ENCODE data around the gene CCND2.
A peak's percentile ranks its signal among the peaks of the same experiment; 100 is the strongest.

The CCND2 gene

DNA sequence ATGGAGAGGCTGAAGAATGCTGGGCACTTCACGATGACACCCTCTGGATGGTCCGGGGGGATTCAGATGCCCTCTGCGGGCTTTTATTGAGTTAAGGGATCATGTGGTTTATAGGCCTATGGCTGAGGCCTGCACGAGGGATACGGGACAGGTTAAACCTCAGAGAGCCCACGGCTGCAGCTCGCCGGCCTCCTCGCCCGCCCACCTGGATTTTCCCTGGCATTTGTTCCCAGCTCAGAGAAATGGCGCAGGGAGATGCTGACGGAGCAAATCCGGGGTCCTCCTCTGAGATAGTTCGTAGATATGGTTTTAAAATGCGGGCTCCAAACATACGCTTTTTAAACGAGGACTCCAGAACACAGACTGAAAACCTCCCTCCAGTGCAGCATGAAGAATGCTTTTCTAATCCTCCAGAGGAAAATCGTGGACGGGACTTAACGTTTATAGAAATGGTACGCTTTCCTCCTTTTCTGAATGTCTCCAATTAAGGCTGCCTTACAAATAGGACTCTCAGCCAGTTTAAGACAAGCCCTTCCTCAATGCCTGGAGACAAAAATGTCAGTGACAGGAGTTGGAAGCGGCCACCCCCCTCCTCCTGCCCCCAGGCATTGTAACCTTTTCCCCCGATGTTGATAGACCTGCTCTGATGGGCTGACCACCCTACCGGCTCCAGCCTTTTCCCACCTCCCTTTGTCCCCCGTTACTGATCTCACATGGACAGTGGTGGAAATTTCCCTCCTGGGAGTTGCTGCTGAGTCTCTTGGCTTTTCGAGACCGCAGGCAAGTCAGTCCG lies 16.6 kb downstream of the CCND2 start:
- 91 to 92% methylated on average over 28 of the region's 28 CpGs for WGBS, 2 experiments
- Histone ChIP-seq H3K27ac (ENCODE audit: insufficient read depth, low read depth, low read length, poor library complexity, severe bottlenecking) (no peak overlapping the region), H3K9me3 (ENCODE audit: control insufficient read depth, low read length) (no peaks in the 10 kb centered on the region), H3K4me3 (ENCODE audit: insufficient read depth, low read depth, low read length) (no peak overlapping the region), H3K36me3 (ENCODE audit: control insufficient read depth, insufficient read depth, low read length) (peaks cover 51% of the 10 kb centered on the region), H3K4me1 (ENCODE audit: control insufficient read depth, insufficient read depth, low read length) (peaks cover 29% of the 10 kb centered on the region), H3K27me3 (ENCODE audit: control insufficient read depth, insufficient read depth, low read length, poor library complexity, severe bottlenecking) (no peaks in the 10 kb centered on the region)

- H3K27ac ChIP-seq (ENCODE audit: insufficient read depth, low read depth, low read length, poor library complexity, severe bottlenecking): no peak overlapping the region
- WGBS, 2 experiments: 93 to 95% methylated on average over 16 of the region's 16 CpGs
- H3K4me3 ChIP-seq (ENCODE audit: insufficient read depth, low read depth, low read length): no peak overlapping the region
- H3K9me3 ChIP-seq (ENCODE audit: control insufficient read depth, low read length): no peaks in the 10 kb centered on the region
- H3K4me1 ChIP-seq (ENCODE audit: control insufficient read depth, insufficient read depth, low read length): peaks cover 29% of the 10 kb centered on the region
- peaks cover 38% of the 10 kb centered on the region for H3K36me3 ChIP-seq (ENCODE audit: control insufficient read depth, insufficient read depth, low read length)
- no peaks in the 10 kb centered on the region for H3K27me3 ChIP-seq (ENCODE audit: control insufficient read depth, insufficient read depth, low read length, poor library complexity, severe bottlenecking)
Measured at GRCh38 chr12:4292341-4293073, 18.9 kb downstream of the CCND2 start.

- Histone ChIP-seq H3K4me1 (ENCODE audit: control insufficient read depth, insufficient read depth, low read length) (peaks cover 25% of the 10 kb centered on the region), H3K27ac (ENCODE audit: insufficient read depth, low read depth, low read length, poor library complexity, severe bottlenecking) (peak overlapping the region; percentile 76), H3K36me3 (ENCODE audit: control insufficient read depth, insufficient read depth, low read length) (peaks cover 37% of the 10 kb centered on the region), H3K27me3 (ENCODE audit: control insufficient read depth, insufficient read depth, low read length, poor library complexity, severe bottlenecking) (no peaks in the 10 kb centered on the region), H3K4me3 (ENCODE audit: insufficient read depth, low read depth, low read length) (no peak overlapping the region), H3K9me3 (ENCODE audit: control insufficient read depth, low read length) (no peaks in the 10 kb centered on the region)
- WGBS, 2 experiments: 91 to 94% methylated on average over 14 of the region's 14 CpGs
Measured at GRCh38 chr12:4293299-4293965, 19.9 kb downstream of the CCND2 start.

GRCh38 chr12:4293966-4294505 lies 20.5 kb downstream of the CCND2 start:
- Histone ChIP-seq H3K27ac (ENCODE audit: insufficient read depth, low read depth, low read length, poor library complexity, severe bottlenecking) (peak overlapping the region; percentile 76), H3K9me3 (ENCODE audit: control insufficient read depth, low read length) (no peaks in the 10 kb centered on the region), H3K36me3 (ENCODE audit: control insufficient read depth, insufficient read depth, low read length) (peaks cover 34% of the 10 kb centered on the region), H3K27me3 (ENCODE audit: control insufficient read depth, insufficient read depth, low read length, poor library complexity, severe bottlenecking) (no peaks in the 10 kb centered on the region), H3K4me3 (ENCODE audit: insufficient read depth, low read depth, low read length) (no peak overlapping the region), H3K4me1 (ENCODE audit: control insufficient read depth, insufficient read depth, low read length) (peaks cover 25% of the 10 kb centered on the region)
- WGBS, 2 experiments: 55 to 56% methylated on average over 16 of the region's 16 CpGs

- Histone ChIP-seq H3K9me3 (ENCODE audit: control insufficient read depth, low read length) (no peaks in the 10 kb centered on the region), H3K27ac (ENCODE audit: insufficient read depth, low read depth, low read length, poor library complexity, severe bottlenecking) (no peak overlapping the region), H3K4me3 (ENCODE audit: insufficient read depth, low read depth, low read length) (no peak overlapping the region), H3K27me3 (ENCODE audit: control insufficient read depth, insufficient read depth, low read length, poor library complexity, severe bottlenecking) (no peaks in the 10 kb centered on the region), H3K36me3 (ENCODE audit: control insufficient read depth, insufficient read depth, low read length) (peaks cover 27% of the 10 kb centered on the region), H3K4me1 (ENCODE audit: control insufficient read depth, insufficient read depth, low read length) (peaks cover 19% of the 10 kb centered on the region)
- 94 to 97% methylated on average over 6 of the region's 6 CpGs for WGBS, 2 experiments
Measured at GRCh38 chr12:4296751-4297150, 23.2 kb downstream of the CCND2 start.

DNA sequence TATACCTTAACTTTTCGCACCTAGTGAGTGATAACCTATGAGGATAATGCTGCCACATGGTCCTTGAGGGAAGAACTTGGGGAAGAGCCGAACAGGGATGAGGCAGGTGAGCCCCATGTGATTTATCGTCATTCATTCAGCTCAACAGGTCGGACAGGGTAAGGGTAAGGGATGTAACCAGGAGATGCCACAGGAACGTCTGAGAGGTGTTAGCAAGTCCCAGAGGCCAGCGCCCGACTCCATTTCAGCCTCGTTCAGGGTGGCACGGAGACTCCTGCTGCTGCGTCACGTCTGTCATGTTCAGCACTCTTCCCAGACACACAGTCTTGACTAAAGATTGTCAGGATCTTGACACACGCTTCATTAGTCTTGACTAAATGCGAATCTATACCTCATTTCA lies 24.1 kb downstream of the CCND2 start:
- WGBS, 2 experiments: 92 to 93% methylated on average over 13 of the region's 13 CpGs
- Histone ChIP-seq H3K9me3 (ENCODE audit: control insufficient read depth, low read length) (no peaks in the 10 kb centered on the region), H3K36me3 (ENCODE audit: control insufficient read depth, insufficient read depth, low read length) (peaks cover 33% of the 10 kb centered on the region), H3K27ac (ENCODE audit: insufficient read depth, low read depth, low read length, poor library complexity, severe bottlenecking) (no peak overlapping the region), H3K27me3 (ENCODE audit: control insufficient read depth, insufficient read depth, low read length, poor library complexity, severe bottlenecking) (no peaks in the 10 kb centered on the region), H3K4me3 (ENCODE audit: insufficient read depth, low read depth, low read length) (no peak overlapping the region), H3K4me1 (ENCODE audit: control insufficient read depth, insufficient read depth, low read length) (peaks cover 14% of the 10 kb centered on the region)

DNA sequence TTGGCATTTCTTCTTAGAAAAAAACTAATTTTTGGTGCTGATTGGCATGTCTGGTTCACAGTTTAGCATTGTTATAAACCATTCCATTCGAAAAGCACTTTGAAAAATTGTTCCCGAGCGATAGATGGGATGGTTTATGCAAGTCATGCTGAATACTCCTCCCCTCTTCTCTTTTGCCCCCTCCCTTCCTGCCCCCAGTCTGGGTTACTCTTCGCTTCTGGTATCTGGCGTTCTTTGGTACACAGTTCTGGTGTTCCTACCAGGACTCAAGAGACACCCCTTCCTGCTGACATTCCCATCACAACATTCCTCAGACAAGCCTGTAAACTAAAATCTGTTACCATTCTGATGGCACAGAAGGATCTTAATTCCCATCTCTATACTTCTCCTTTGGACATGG lies 27.3 kb downstream of the CCND2 start:
- H3K27ac ChIP-seq (ENCODE audit: insufficient read depth, low read depth, low read length, poor library complexity, severe bottlenecking): no peak overlapping the region
- no peaks in the 10 kb centered on the region for H3K9me3 ChIP-seq (ENCODE audit: control insufficient read depth, low read length)
- H3K36me3 ChIP-seq (ENCODE audit: control insufficient read depth, insufficient read depth, low read length): peaks cover 34% of the 10 kb centered on the region
- H3K4me1 ChIP-seq (ENCODE audit: control insufficient read depth, insufficient read depth, low read length): no peaks in the 10 kb centered on the region
- H3K4me3 ChIP-seq (ENCODE audit: insufficient read depth, low read depth, low read length): no peak overlapping the region
- WGBS, 2 experiments: 90 to 93% methylated on average over 5 of the region's 5 CpGs
- no peaks in the 10 kb centered on the region for H3K27me3 ChIP-seq (ENCODE audit: control insufficient read depth, insufficient read depth, low read length, poor library complexity, severe bottlenecking)

GRCh38 chr12:4301932-4302501 lies 28.5 kb downstream of the CCND2 start:
- Histone ChIP-seq H3K36me3 (ENCODE audit: control insufficient read depth, insufficient read depth, low read length) (peaks cover 31% of the 10 kb centered on the region), H3K4me3 (ENCODE audit: insufficient read depth, low read depth, low read length) (no peak overlapping the region), H3K27me3 (ENCODE audit: control insufficient read depth, insufficient read depth, low read length, poor library complexity, severe bottlenecking) (no peaks in the 10 kb centered on the region), H3K4me1 (ENCODE audit: control insufficient read depth, insufficient read depth, low read length) (peaks cover 7% of the 10 kb centered on the region), H3K9me3 (ENCODE audit: control insufficient read depth, low read length) (no peaks in the 10 kb centered on the region), H3K27ac (ENCODE audit: insufficient read depth, low read depth, low read length, poor library complexity, severe bottlenecking) (no peak overlapping the region)
- 92 to 95% methylated on average over 11 of the region's 11 CpGs for WGBS, 2 experiments

DNA sequence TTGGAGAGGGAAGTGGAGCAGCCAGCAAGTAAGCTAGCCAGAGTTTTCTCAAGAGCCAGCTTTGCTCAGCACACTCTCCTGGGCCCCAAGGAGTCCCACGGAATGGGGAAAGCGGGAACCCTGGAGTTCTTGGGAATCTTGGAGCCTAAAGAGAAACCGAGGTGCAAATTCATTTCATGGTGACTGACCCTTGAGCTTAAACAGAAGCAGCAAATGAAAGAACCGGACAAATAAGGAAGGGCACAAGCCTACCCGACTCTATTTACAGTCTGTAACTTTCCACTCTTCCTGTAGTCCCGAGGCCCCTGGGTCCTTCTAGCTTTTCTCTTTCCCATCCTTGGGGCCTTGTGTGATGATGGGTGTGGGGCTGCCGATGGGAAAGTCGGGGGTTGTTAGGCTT lies 29.3 kb downstream of the CCND2 start:
- H3K27me3 ChIP-seq (ENCODE audit: control insufficient read depth, insufficient read depth, low read length, poor library complexity, severe bottlenecking): no peaks in the 10 kb centered on the region
- H3K36me3 ChIP-seq (ENCODE audit: control insufficient read depth, insufficient read depth, low read length): peaks cover 30% of the 10 kb centered on the region
- H3K4me3 ChIP-seq (ENCODE audit: insufficient read depth, low read depth, low read length): no peak overlapping the region
- 96 to 98% methylated on average over 8 of the region's 8 CpGs for WGBS, 2 experiments
- H3K4me1 ChIP-seq (ENCODE audit: control insufficient read depth, insufficient read depth, low read length): peaks cover 12% of the 10 kb centered on the region
- H3K27ac ChIP-seq (ENCODE audit: insufficient read depth, low read depth, low read length, poor library complexity, severe bottlenecking): no peak overlapping the region
- H3K9me3 ChIP-seq (ENCODE audit: control insufficient read depth, low read length): no peaks in the 10 kb centered on the region
